Measurements from ENCODE around the gene GASK1B. TPM values are rescaled to one million over a fixed set of nuclear protein-coding genes. Genes with fewer than 3 reads are reported as not detected.

GASK1B gene
- total RNA-seq, 1 experiment from 2014 or later, result 6.5 TPM

- Histone ChIP-seq H3K27me3 (no peaks in the 10 kb centered on the region), H3K27ac (peak overlapping the region; percentile 90), H3K4me1 (no peaks in the 10 kb centered on the region; the same call in 1 of the 2 replicates), H3K9me3 (replicated peaks) (no peaks in the 10 kb centered on the region), H3K4me3 (peak overlapping the region; percentile 56), H3K36me3 (no peaks in the 10 kb centered on the region)
- DNase-seq, result peak in 1 of 2 experiments; percentile 17
Observed at GRCh38 chr4:158169506-158169905, 3.3 kb downstream of the GASK1B start.

- no peak for DNase-seq
- no peaks in the 10 kb centered on the region; the same call in 1 of the 2 replicates for H3K4me1 ChIP-seq
- no peaks in the 10 kb centered on the region for H3K9me3 ChIP-seq (replicated peaks)
- H3K27me3 ChIP-seq, result no peaks in the 10 kb centered on the region
- H3K4me3 ChIP-seq, result no peak overlapping the region
- H3K36me3 ChIP-seq, result no peaks in the 10 kb centered on the region
- H3K27ac ChIP-seq, result no peak overlapping the region
Observed at GRCh38 chr4:158168606-158169005, 4.2 kb downstream of the GASK1B start.

- H3K36me3 ChIP-seq, result no peaks in the 10 kb centered on the region
- H3K4me1 ChIP-seq, result no peaks in the 10 kb centered on the region; the same call in 1 of the 2 replicates
- H3K9me3 ChIP-seq (replicated peaks), result no peaks in the 10 kb centered on the region
- H3K27me3 ChIP-seq, result no peaks in the 10 kb centered on the region
- no peak overlapping the region for H3K4me3 ChIP-seq
- H3K27ac ChIP-seq, result no peak overlapping the region
- no peak for DNase-seq
Observed at GRCh38 chr4:158166701-158167100, 6.1 kb downstream of the GASK1B start.

GRCh38 chr4:158164768-158165213 lies 8.0 kb downstream of the GASK1B start:
- H3K4me1 ChIP-seq, result no peaks in the 10 kb centered on the region
- no peak for DNase-seq
- H3K27me3 ChIP-seq, result no peaks in the 10 kb centered on the region
- H3K9me3 ChIP-seq (replicated peaks), result no peaks in the 10 kb centered on the region
- no peaks in the 10 kb centered on the region for H3K36me3 ChIP-seq
- no peak overlapping the region for H3K4me3 ChIP-seq
- H3K27ac ChIP-seq, result no peak overlapping the region

GRCh38 chr4:158163941-158164767 lies 8.7 kb downstream of the GASK1B start:
- Histone ChIP-seq H3K27me3 (no peaks in the 10 kb centered on the region), H3K27ac (no peak overlapping the region), H3K9me3 (replicated peaks) (no peaks in the 10 kb centered on the region), H3K4me1 (no peaks in the 10 kb centered on the region), H3K36me3 (no peaks in the 10 kb centered on the region), H3K4me3 (no peak overlapping the region)
- DNase-seq, result no peak

- Histone ChIP-seq H3K27me3 (no peaks in the 10 kb centered on the region), H3K9me3 (replicated peaks) (no peaks in the 10 kb centered on the region), H3K36me3 (no peaks in the 10 kb centered on the region), H3K4me1 (no peaks in the 10 kb centered on the region), H3K4me3 (no peak overlapping the region), H3K27ac (no peak overlapping the region)
- no peak for DNase-seq
Observed at GRCh38 chr4:158162631-158163030, 10.2 kb downstream of the GASK1B start.

GRCh38 chr4:158161551-158162354 lies 11.1 kb downstream of the GASK1B start:
- no peaks in the 10 kb centered on the region for H3K9me3 ChIP-seq (replicated peaks)
- H3K4me1 ChIP-seq, result no peaks in the 10 kb centered on the region
- peak; percentile 5 to 30 for DNase-seq
- H3K27me3 ChIP-seq, result no peaks in the 10 kb centered on the region
- H3K36me3 ChIP-seq, result no peaks in the 10 kb centered on the region
- H3K4me3 ChIP-seq, result no peak overlapping the region
- peak overlapping the region; percentile 22; the same call in 1 of the 2 replicates for H3K27ac ChIP-seq

GRCh38 chr4:158159718-158160094 lies 13.1 kb downstream of the GASK1B start:
- H3K4me3 ChIP-seq, result no peak overlapping the region
- H3K9me3 ChIP-seq (replicated peaks), result no peaks in the 10 kb centered on the region
- H3K36me3 ChIP-seq, result no peaks in the 10 kb centered on the region
- H3K27me3 ChIP-seq, result no peaks in the 10 kb centered on the region
- no peak overlapping the region for H3K27ac ChIP-seq
- H3K4me1 ChIP-seq, result no peaks in the 10 kb centered on the region
- DNase-seq, result no peak

- H3K4me1 ChIP-seq, result no peaks in the 10 kb centered on the region
- no peak overlapping the region for H3K4me3 ChIP-seq
- no peak overlapping the region for H3K27ac ChIP-seq
- DNase-seq, result no peak
- no peaks in the 10 kb centered on the region for H3K27me3 ChIP-seq
- H3K9me3 ChIP-seq (replicated peaks), result no peaks in the 10 kb centered on the region
- H3K36me3 ChIP-seq, result no peaks in the 10 kb centered on the region
Observed at GRCh38 chr4:158159054-158159717, 13.6 kb downstream of the GASK1B start.

GRCh38 chr4:158157412-158157811 lies 15.4 kb downstream of the GASK1B start:
- no peaks in the 10 kb centered on the region for H3K27me3 ChIP-seq
- no peaks in the 10 kb centered on the region for H3K36me3 ChIP-seq
- DNase-seq, result no peak
- H3K4me1 ChIP-seq, result no peaks in the 10 kb centered on the region
- no peak overlapping the region for H3K4me3 ChIP-seq
- no peaks in the 10 kb centered on the region for H3K9me3 ChIP-seq (replicated peaks)
- H3K27ac ChIP-seq, result no peak overlapping the region

GRCh38 chr4:158155656-158156356 lies 17.0 kb downstream of the GASK1B start:
- no peaks in the 10 kb centered on the region for H3K36me3 ChIP-seq
- DNase-seq, result no peak
- no peaks in the 10 kb centered on the region for H3K27me3 ChIP-seq
- no peaks in the 10 kb centered on the region for H3K9me3 ChIP-seq (replicated peaks)
- H3K4me1 ChIP-seq, result no peaks in the 10 kb centered on the region
- H3K27ac ChIP-seq, result no peak overlapping the region
- H3K4me3 ChIP-seq, result no peak overlapping the region

- Histone ChIP-seq H3K4me3 (no peak overlapping the region), H3K36me3 (no peaks in the 10 kb centered on the region), H3K4me1 (no peaks in the 10 kb centered on the region), H3K27me3 (no peaks in the 10 kb centered on the region), H3K27ac (no peak overlapping the region), H3K9me3 (replicated peaks) (no peaks in the 10 kb centered on the region)
- no peak for DNase-seq
Observed at GRCh38 chr4:158147151-158147550, 25.7 kb downstream of the GASK1B start.

- no peaks in the 10 kb centered on the region for H3K27me3 ChIP-seq
- H3K9me3 ChIP-seq (replicated peaks), result no peaks in the 10 kb centered on the region
- no peak overlapping the region for H3K4me3 ChIP-seq
- H3K4me1 ChIP-seq, result no peaks in the 10 kb centered on the region
- DNase-seq, result no peak
- H3K27ac ChIP-seq, result no peak overlapping the region
- no peaks in the 10 kb centered on the region for H3K36me3 ChIP-seq
Observed at GRCh38 chr4:158146736-158147135, 26.1 kb downstream of the GASK1B start.

GRCh38 chr4:158139086-158139485 lies 33.7 kb downstream of the GASK1B start:
- Histone ChIP-seq H3K27ac (no peak overlapping the region), H3K4me1 (no peaks in the 10 kb centered on the region), H3K9me3 (replicated peaks) (no peaks in the 10 kb centered on the region), H3K4me3 (no peak overlapping the region), H3K36me3 (no peaks in the 10 kb centered on the region), H3K27me3 (no peaks in the 10 kb centered on the region)
- no peak for DNase-seq

Data from SJCRH30 (cell line).